GM12878 (cell line): ENCODE results near the gene CCDC28B. TPM values are rescaled to one million over a fixed set of nuclear protein-coding genes. Genes with fewer than 3 reads are reported as not detected.

Experiments
- BMI1 ChIP-seq: fragments of 450-650 bp; IDR thresholded peaks from 2 replicates; pipeline ENCODE4 v1.6.1; 2016; ENCODE audit warnings: mild to moderate bottlenecking, moderate library complexity, borderline replicate concordance
- CEBPB ChIP-seq, 2 experiments: fragments of 150-350 bp in 1 of 2; IDR thresholded peaks; 2 replicates each; pipeline ENCODE4 v1.6.1; 2012 to 2014; ENCODE audit warnings: low read depth in 2 of 2, low read length in 2 of 2, borderline replicate concordance in 1 of 2, inconsistent platforms in 1 of 2
- ETV6 ChIP-seq, 2 experiments: fragments of 450-650 bp in 1 of 2; IDR thresholded peaks in 1 of 2; conservative IDR thresholded peaks in 1 of 2; 2 replicates each; pipeline ENCODE4 v1.6.1; 2014; ENCODE audit warnings: antibody characterized with exemption in 1 of 2, borderline replicate concordance in 1 of 2, low read depth in 1 of 2, mild to moderate bottlenecking in 1 of 2, moderate library complexity in 1 of 2
- IRF5 ChIP-seq: fragments of 450-650 bp; IDR thresholded peaks from 2 replicates; pipeline ENCODE4 v1.6.1; 2017; ENCODE audit warnings: borderline replicate concordance
- KDM1A ChIP-seq: fragments of 200-600 bp; sonication (generic); IDR thresholded peaks from 2 replicates; pipeline ENCODE4 v1.6.1; 2016; ENCODE audit warnings: borderline replicate concordance
- MYC ChIP-seq: IDR thresholded peaks from 2 replicates; pipeline ENCODE4 v1.6.1; 2011; ENCODE audit warnings: mild to moderate bottlenecking, low read length, moderate library complexity, inconsistent platforms; ENCODE audit not compliant: insufficient read depth, insufficient replicate concordance, insufficient read length, severe bottlenecking
- PAX8 ChIP-seq: fragments of 450-650 bp; IDR thresholded peaks from 2 replicates; pipeline ENCODE4 v1.6.1; 2017; ENCODE audit warnings: mild to moderate bottlenecking, moderate library complexity
- PKNOX1 ChIP-seq: fragments of 450-650 bp; IDR thresholded peaks from 2 replicates; pipeline ENCODE4 v1.6.1; 2016; ENCODE audit warnings: mild to moderate bottlenecking
- RFX5 ChIP-seq: IDR thresholded peaks from 2 replicates; pipeline ENCODE4 v1.6.1; 2011; ENCODE audit warnings: low read depth, low read length, improper control_type of control experiment
- SPI1 ChIP-seq: IDR thresholded peaks from 2 replicates; pipeline ENCODE4 v1.6.1; 2011; ENCODE audit warnings: low read depth, mild to moderate bottlenecking, low read length, moderate library complexity, borderline replicate concordance; ENCODE audit not compliant: insufficient read depth
- ZSCAN29 ChIP-seq: fragments of 450-650 bp; IDR thresholded peaks from 2 replicates; pipeline ENCODE4 v1.6.1; 2017; ENCODE audit warnings: mild to moderate bottlenecking, moderate library complexity
- polyA plus RNA-seq, 11 experiments: library from polyadenylated mRNA; depleted of rRNA in 4 of 11; unstranded in 6 of 11; stranded (reverse) in 5 of 11; fragments of >200 nt; fragmentation: Nextera tagmentation in 4 of 11; fragmentation: Illumina TruSeq in 1 of 11; extraction: Ambion mirVana in 4 of 11; extraction: Trizol in 1 of 11; gene quantifications; 1 replicate in 1 of 11; 2 replicates in 10 of 11; pipeline versions ENCODE4 v1.2.1 to v1.2.3, GENCODE V29; 2011 to 2016; ENCODE audit warnings: inconsistent platforms in 2 of 11, missing spikeins in 2 of 11, low read depth in 1 of 11
- total RNA-seq, 4 experiments: library from RNA; depleted of rRNA in 3 of 4; stranded (reverse); fragments of >200 nt in 3 of 4; fragmentation: Illumina TruSeq in 1 of 4; extraction: Trizol in 1 of 4; gene quantifications; 2 replicates each; pipeline versions ENCODE4 v1.2.1 to v1.2.3, GENCODE V29; 2013 to 2021
- TF ChIP-seq, protein P1 (sequence below): fragments of 450-650 bp; formaldehyde crosslinking; IDR thresholded peaks from 2 replicates; pipeline ENCODE4 v1.4.0; 2020; ENCODE audit warnings: mild to moderate bottlenecking, moderate library complexity
- TF ChIP-seq, protein P2 (sequence below): fragments of 450-650 bp; IDR thresholded peaks from 2 replicates; pipeline ENCODE4 v1.6.1; 2017; ENCODE audit warnings: mild to moderate bottlenecking
- TF ChIP-seq, protein P3 (sequence below): IDR thresholded peaks from 2 replicates; pipeline ENCODE4 v1.6.1; 2012; ENCODE audit warnings: low read length, inconsistent platforms
- TF ChIP-seq, protein P4 (sequence below): fragments of 450-650 bp; IDR thresholded peaks from 2 replicates; pipeline ENCODE4 v1.6.1; 2017; ENCODE audit warnings: antibody characterized with exemption, mild to moderate bottlenecking, moderate library complexity

The CCDC28B gene
- total and polyA plus RNA-seq, 10 of the 15 experiments (the other 5 are each of a cell fraction or from before 2014, with no cell fraction given) = 10.5 to 135 (median 90.6) TPM

GRCh38 chr1:32221980-32222755, 21.8 kb downstream of the CCDC28B start, which contains the start of the genes EIF3I and TMEM234 (continued):
- TF ChIP-seq KDM1A (no peak), PAX8 (no peak), PKNOX1 (peak; percentile 36; the same call in 1 of the 2 replicates), MYC (no peak), CEBPB (IDR thresholded peaks at IDR 0.05; ENCODE audit: borderline replicate concordance in 1 of 2, low read depth in 2 of 2, low read length in 2 of 2) (no peak), ETV6 (conservative IDR thresholded peaks at IDR 0.05 in 1 of 2, IDR thresholded peaks at IDR 0.05 in 1 of 2; ENCODE audit: borderline replicate concordance in 1 of 2, low read depth in 1 of 2) (peak in 1 of 2 experiments; percentile 84; a peak in 2 of 4 replicates), SPI1 (0 out of 2 replicates have a peak, but pooled peaks have one; percentile 25), IRF5 (no peak), RFX5 (no peak), BMI1 (peak; percentile 95), ZSCAN29 (no peak)
- TF ChIP-seq, protein P1, sequence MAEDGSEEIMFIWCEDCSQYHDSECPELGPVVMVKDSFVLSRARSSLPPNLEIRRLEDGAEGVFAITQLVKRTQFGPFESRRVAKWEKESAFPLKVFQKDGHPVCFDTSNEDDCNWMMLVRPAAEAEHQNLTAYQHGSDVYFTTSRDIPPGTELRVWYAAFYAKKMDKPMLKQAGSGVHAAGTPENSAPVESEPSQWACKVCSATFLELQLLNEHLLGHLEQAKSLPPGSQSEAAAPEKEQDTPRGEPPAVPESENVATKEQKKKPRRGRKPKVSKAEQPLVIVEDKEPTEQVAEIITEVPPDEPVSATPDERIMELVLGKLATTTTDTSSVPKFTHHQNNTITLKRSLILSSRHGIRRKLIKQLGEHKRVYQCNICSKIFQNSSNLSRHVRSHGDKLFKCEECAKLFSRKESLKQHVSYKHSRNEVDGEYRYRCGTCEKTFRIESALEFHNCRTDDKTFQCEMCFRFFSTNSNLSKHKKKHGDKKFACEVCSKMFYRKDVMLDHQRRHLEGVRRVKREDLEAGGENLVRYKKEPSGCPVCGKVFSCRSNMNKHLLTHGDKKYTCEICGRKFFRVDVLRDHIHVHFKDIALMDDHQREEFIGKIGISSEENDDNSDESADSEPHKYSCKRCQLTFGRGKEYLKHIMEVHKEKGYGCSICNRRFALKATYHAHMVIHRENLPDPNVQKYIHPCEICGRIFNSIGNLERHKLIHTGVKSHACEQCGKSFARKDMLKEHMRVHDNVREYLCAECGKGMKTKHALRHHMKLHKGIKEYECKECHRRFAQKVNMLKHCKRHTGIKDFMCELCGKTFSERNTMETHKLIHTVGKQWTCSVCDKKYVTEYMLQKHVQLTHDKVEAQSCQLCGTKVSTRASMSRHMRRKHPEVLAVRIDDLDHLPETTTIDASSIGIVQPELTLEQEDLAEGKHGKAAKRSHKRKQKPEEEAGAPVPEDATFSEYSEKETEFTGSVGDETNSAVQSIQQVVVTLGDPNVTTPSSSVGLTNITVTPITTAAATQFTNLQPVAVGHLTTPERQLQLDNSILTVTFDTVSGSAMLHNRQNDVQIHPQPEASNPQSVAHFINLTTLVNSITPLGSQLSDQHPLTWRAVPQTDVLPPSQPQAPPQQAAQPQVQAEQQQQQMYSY (CRISPR knock-in tag) = no peak
- TF ChIP-seq, protein P2, sequence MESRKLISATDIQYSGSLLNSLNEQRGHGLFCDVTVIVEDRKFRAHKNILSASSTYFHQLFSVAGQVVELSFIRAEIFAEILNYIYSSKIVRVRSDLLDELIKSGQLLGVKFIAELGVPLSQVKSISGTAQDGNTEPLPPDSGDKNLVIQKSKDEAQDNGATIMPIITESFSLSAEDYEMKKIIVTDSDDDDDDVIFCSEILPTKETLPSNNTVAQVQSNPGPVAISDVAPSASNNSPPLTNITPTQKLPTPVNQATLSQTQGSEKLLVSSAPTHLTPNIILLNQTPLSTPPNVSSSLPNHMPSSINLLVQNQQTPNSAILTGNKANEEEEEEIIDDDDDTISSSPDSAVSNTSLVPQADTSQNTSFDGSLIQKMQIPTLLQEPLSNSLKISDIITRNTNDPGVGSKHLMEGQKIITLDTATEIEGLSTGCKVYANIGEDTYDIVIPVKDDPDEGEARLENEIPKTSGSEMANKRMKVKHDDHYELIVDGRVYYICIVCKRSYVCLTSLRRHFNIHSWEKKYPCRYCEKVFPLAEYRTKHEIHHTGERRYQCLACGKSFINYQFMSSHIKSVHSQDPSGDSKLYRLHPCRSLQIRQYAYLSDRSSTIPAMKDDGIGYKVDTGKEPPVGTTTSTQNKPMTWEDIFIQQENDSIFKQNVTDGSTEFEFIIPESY = no peak
- TF ChIP-seq, protein P3, sequence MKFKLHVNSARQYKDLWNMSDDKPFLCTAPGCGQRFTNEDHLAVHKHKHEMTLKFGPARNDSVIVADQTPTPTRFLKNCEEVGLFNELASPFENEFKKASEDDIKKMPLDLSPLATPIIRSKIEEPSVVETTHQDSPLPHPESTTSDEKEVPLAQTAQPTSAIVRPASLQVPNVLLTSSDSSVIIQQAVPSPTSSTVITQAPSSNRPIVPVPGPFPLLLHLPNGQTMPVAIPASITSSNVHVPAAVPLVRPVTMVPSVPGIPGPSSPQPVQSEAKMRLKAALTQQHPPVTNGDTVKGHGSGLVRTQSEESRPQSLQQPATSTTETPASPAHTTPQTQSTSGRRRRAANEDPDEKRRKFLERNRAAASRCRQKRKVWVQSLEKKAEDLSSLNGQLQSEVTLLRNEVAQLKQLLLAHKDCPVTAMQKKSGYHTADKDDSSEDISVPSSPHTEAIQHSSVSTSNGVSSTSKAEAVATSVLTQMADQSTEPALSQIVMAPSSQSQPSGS = no peak
- TF ChIP-seq, protein P4, sequence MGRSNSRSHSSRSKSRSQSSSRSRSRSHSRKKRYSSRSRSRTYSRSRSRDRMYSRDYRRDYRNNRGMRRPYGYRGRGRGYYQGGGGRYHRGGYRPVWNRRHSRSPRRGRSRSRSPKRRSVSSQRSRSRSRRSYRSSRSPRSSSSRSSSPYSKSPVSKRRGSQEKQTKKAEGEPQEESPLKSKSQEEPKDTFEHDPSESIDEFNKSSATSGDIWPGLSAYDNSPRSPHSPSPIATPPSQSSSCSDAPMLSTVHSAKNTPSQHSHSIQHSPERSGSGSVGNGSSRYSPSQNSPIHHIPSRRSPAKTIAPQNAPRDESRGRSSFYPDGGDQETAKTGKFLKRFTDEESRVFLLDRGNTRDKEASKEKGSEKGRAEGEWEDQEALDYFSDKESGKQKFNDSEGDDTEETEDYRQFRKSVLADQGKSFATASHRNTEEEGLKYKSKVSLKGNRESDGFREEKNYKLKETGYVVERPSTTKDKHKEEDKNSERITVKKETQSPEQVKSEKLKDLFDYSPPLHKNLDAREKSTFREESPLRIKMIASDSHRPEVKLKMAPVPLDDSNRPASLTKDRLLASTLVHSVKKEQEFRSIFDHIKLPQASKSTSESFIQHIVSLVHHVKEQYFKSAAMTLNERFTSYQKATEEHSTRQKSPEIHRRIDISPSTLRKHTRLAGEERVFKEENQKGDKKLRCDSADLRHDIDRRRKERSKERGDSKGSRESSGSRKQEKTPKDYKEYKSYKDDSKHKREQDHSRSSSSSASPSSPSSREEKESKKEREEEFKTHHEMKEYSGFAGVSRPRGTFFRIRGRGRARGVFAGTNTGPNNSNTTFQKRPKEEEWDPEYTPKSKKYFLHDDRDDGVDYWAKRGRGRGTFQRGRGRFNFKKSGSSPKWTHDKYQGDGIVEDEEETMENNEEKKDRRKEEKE = no peak
